Keratinocyte (primary cell): Measurements from ENCODE around the gene INAFM1.

Experiments used
- EZH2 ChIP-seq: IDR thresholded peaks from one replicate; pipeline ENCODE4 v1.6.1; 2012; ENCODE audit warnings: inconsistent platforms, mild to moderate bottlenecking, low read length, moderate library complexity
- TF ChIP-seq, protein P1 (sequence below), 3 experiments: IDR thresholded peaks in 1 of 3; conservative IDR thresholded peaks in 1 of 3; optimal IDR thresholded peaks in 1 of 3; 2 replicates in 2 of 3; 3 replicates in 1 of 3; pipeline versions ENCODE3 to v1.5.1; 2011; ENCODE audit warnings: low read length in 3 of 3, mild to moderate bottlenecking in 3 of 3, moderate library complexity in 2 of 3, control low read depth in 1 of 3, inconsistent platforms in 1 of 3; ENCODE audit not compliant: insufficient read depth in 2 of 3; ENCODE audit errors: extremely low read depth in 1 of 3

DNA sequence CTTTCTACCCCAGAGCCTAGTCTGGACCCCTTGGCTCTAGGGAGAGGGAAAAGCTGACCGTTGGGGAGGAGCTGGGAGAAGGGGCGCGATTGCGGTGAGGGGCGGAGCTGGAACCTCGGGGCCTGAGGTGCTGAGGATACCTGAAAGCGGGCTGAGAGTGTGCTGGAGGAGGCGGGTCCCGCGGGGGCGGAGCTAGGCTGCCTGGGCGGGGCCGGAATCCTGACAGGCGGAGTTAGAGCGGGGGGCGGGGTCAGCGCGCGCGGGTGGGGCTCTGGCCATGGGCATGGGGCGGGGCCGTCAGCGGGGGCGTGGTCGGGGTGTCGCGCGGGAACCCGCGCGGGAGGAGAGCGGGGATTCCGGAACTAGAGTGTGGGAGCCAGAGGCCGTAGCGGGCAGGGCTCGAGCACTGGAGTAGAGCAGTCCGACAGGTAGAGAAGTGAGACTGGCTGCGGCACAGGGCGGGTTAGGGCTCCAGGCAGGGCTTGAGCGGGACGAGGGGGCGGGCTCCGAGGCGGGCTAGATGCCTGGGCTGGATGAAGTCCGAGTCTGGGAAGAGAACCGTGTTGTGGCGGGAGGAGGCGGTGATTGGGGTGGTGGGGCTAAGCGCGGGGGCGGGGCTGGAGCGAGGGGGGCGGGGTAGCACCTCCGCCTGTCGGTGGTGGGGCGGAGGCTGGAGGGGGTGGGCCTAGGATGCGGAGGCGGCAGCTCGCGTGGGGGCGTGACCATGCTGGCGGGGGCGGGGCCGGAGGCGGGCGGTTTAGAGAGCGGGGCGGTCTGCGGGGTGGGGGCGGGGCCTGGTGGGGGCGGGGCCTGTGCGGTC, at the start of gene INAFM1:
- TF ChIP-seq EZH2, result no peak
- TF ChIP-seq, protein P1, sequence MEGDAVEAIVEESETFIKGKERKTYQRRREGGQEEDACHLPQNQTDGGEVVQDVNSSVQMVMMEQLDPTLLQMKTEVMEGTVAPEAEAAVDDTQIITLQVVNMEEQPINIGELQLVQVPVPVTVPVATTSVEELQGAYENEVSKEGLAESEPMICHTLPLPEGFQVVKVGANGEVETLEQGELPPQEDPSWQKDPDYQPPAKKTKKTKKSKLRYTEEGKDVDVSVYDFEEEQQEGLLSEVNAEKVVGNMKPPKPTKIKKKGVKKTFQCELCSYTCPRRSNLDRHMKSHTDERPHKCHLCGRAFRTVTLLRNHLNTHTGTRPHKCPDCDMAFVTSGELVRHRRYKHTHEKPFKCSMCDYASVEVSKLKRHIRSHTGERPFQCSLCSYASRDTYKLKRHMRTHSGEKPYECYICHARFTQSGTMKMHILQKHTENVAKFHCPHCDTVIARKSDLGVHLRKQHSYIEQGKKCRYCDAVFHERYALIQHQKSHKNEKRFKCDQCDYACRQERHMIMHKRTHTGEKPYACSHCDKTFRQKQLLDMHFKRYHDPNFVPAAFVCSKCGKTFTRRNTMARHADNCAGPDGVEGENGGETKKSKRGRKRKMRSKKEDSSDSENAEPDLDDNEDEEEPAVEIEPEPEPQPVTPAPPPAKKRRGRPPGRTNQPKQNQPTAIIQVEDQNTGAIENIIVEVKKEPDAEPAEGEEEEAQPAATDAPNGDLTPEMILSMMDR (optimal IDR thresholded peaks at IDR 0.05 in 1 of 3, IDR thresholded peaks at IDR 0.05 in 1 of 3, conservative IDR thresholded peaks at IDR 0.05 in 1 of 3; ENCODE audit: extremely low read depth in 1 of 3, insufficient read depth in 2 of 3, low read length in 3 of 3), result no peak
